Tibial nerve (tissue), 4 donors: ENCODE results near the gene RPTOR. TPM values are rescaled to one million over a fixed set of nuclear protein-coding genes. Genes with fewer than 3 reads are reported as not detected.

Experiments used
- DNase-seq, 2 donors: peaks; one replicate each; pipeline ENCODE4 v3.0.0-alpha.2; 2019; ENCODE audit warnings: low spot score in 2 of 2
- H3K27ac ChIP-seq, 4 donors: fragments of 200-600 bp; sonication (generic) in 3 of 4; one replicate each; pipeline ENCODE4 v1.5.1; 2017 to 2019; ENCODE audit warnings: mild to moderate bottlenecking in 1 of 4
- H3K27me3 ChIP-seq, 2 donors: fragments of 200-600 bp; sonication (generic) in 1 of 2; one replicate each; pipeline versions ENCODE4 v1.5.1 to v1.6.0; 2017 to 2019
- H3K36me3 ChIP-seq, 3 donors: fragments of 200-600 bp; sonication (generic); one replicate each; pipeline ENCODE4 v1.5.1; 2018 to 2019
- H3K4me1 ChIP-seq, 4 donors: fragments of 200-600 bp; sonication (generic) in 3 of 4; one replicate each; pipeline ENCODE4 v1.5.1; 2017 to 2019
- H3K4me3 ChIP-seq, 4 donors: fragments of 200-600 bp; sonication (generic) in 3 of 4; one replicate each; pipeline ENCODE4 v1.5.1; 2017 to 2019; ENCODE audit warnings: mild to moderate bottlenecking in 1 of 4, moderate library complexity in 1 of 4
- H3K9me3 ChIP-seq, 4 donors: fragments of 200-600 bp; sonication (generic) in 3 of 4; one replicate each; pipeline ENCODE4 v1.5.1; 2017 to 2019
- CTCF ChIP-seq, 5 experiments: fragments of 200-600 bp in 3 of 5; fragments of 450-650 bp in 2 of 5; sonication (generic) in 3 of 5; IDR thresholded peaks; one replicate each; pipeline ENCODE4 v1.5.1; 2016 to 2019; ENCODE audit warnings: antibody characterized with exemption in 5 of 5, mild to moderate bottlenecking in 3 of 5, moderate library complexity in 2 of 5
- EP300 ChIP-seq, 2 donors: sonication (generic); formaldehyde crosslinking; IDR thresholded peaks; one replicate each; pipeline ENCODE4 v1.6.1; 2017; ENCODE audit warnings: antibody characterized with exemption in 2 of 2, mild to moderate bottlenecking in 1 of 2
- POLR2A ChIP-seq, 2 donors: fragments of 450-650 bp; IDR thresholded peaks; one replicate each; pipeline ENCODE4 v1.6.1; 2017; ENCODE audit warnings: antibody characterized with exemption in 2 of 2, mild to moderate bottlenecking in 2 of 2, moderate library complexity in 2 of 2
- WGBS, 2 donors: methylation state at CpG; one replicate each; pipeline ENCODE4 v1.1.5; 2018; 5-methylcytosine and 5-hydroxymethylcytosine counted together
- total RNA-seq, 4 donors: library from RNA; depleted of rRNA; stranded (reverse); fragments of >200 nt; gene quantifications; one replicate each; pipeline ENCODE4 v1.1.0, GENCODE V29; 2016

The RPTOR gene
- total RNA-seq, 4 donors from 2014 or later: 34.7 to 56.4 (median 40.1) TPM

- Histone ChIP-seq H3K36me3 (peaks cover 0 to 72% (median 9%) of the 10 kb centered on the region in 3 donors), H3K27me3 (no peaks in the 10 kb centered on the region), H3K27ac (no peak overlapping the region), H3K4me3 (no peak overlapping the region), H3K4me1 (peaks cover 0 to 8% (median 0%) of the 10 kb centered on the region in 4 donors), H3K9me3 (no peaks in the 10 kb centered on the region)
- DNase-seq: no peak
- TF ChIP-seq EP300 (IDR thresholded peaks at IDR 0.05): no peak
- no peak for TF ChIP-seq CTCF (IDR thresholded peaks at IDR 0.05)
- TF ChIP-seq POLR2A (IDR thresholded peaks at IDR 0.05): no peak
- WGBS, 2 donors: 59 to 60% methylated on average over 11 of the region's 11 CpGs
These were observed 383.2 kb downstream of the RPTOR start for GRCh38 chr17:80927791-80928216.

GRCh38 chr17:80929449-80929848 lies 384.8 kb downstream of the RPTOR start:
- H3K4me3 ChIP-seq: no peak overlapping the region
- WGBS, 2 donors: 95 to 96% methylated on average over 13 of the region's 13 CpGs
- H3K4me1 ChIP-seq: peaks cover 0 to 8% (median 0%) of the 10 kb centered on the region in 4 donors
- no peaks in the 10 kb centered on the region for H3K9me3 ChIP-seq
- TF ChIP-seq CTCF (IDR thresholded peaks at IDR 0.05): no peak
- no peak for TF ChIP-seq EP300 (IDR thresholded peaks at IDR 0.05)
- TF ChIP-seq POLR2A (IDR thresholded peaks at IDR 0.05): no peak
- no peaks in the 10 kb centered on the region for H3K27me3 ChIP-seq
- H3K27ac ChIP-seq: no peak overlapping the region
- H3K36me3 ChIP-seq: peaks cover 0 to 56% (median 5%) of the 10 kb centered on the region in 3 donors
- no peak for DNase-seq

- H3K4me1 ChIP-seq: peaks cover 0 to 8% (median 0%) of the 10 kb centered on the region in 4 donors
- no peaks in the 10 kb centered on the region for H3K9me3 ChIP-seq
- H3K4me3 ChIP-seq: no peak overlapping the region
- WGBS, 2 donors: 74 to 81% methylated on average over 16 of the region's 16 CpGs
- no peak overlapping the region for H3K27ac ChIP-seq
- no peak for TF ChIP-seq EP300 (IDR thresholded peaks at IDR 0.05)
- no peak for TF ChIP-seq POLR2A (IDR thresholded peaks at IDR 0.05)
- TF ChIP-seq CTCF (IDR thresholded peaks at IDR 0.05): no peak
- DNase-seq: no peak
- H3K27me3 ChIP-seq: no peaks in the 10 kb centered on the region
- H3K36me3 ChIP-seq: peaks cover 0 to 44% (median 0%) of the 10 kb centered on the region in 3 donors
These were observed 386.0 kb downstream of the RPTOR start for GRCh38 chr17:80930335-80931279.

- 67 to 73% methylated on average over 10 to 13 of the region's 13 CpGs for WGBS, 2 donors
- Histone ChIP-seq H3K4me1 (peaks cover 0 to 8% (median 0%) of the 10 kb centered on the region in 4 donors), H3K9me3 (no peaks in the 10 kb centered on the region), H3K27me3 (no peaks in the 10 kb centered on the region), H3K4me3 (no peak overlapping the region), H3K27ac (no peak overlapping the region), H3K36me3 (peaks cover 0 to 35% (median 0%) of the 10 kb centered on the region in 3 donors)
- DNase-seq: no peak
- no peak for TF ChIP-seq POLR2A (IDR thresholded peaks at IDR 0.05)
- no peak for TF ChIP-seq EP300 (IDR thresholded peaks at IDR 0.05)
- no peak for TF ChIP-seq CTCF (IDR thresholded peaks at IDR 0.05)
These were observed 387.0 kb downstream of the RPTOR start for GRCh38 chr17:80931421-80932265.
